ENCODE results near the gene RTEL1. TPM values are rescaled to one million over a fixed set of nuclear protein-coding genes. Genes with fewer than 3 reads are reported as not detected.

The RTEL1 gene
- total and polyA plus RNA-seq, 2 donors (not counting 1 experiment from before 2014, with no cell fraction given): 15.1 to 32.6 TPM

- no peak for TF ChIP-seq CTCF (IDR thresholded peaks at IDR 0.05)
- TF ChIP-seq EZH2 (IDR thresholded peaks at IDR 0.05; ENCODE audit: borderline replicate concordance, insufficient read depth, low read depth, low read length, poor library complexity, severe bottlenecking): no peak
- POLR2A ChIA-PET: no interaction called here
- ATAC-seq (ENCODE audit: low read depth): no peak
Measured at GRCh38 chr20:63693083-63693732, 35.1 kb downstream of the RTEL1 start.

More at GRCh38 chr20:63693083-63693732, 35.1 kb downstream of the RTEL1 start:
- Histone ChIP-seq H3K27me3 (replicated peaks in 1 of 4; ENCODE audit: control extremely low read depth in 1 of 4, control insufficient read depth in 3 of 4, insufficient read depth in 4 of 4, low read length in 3 of 4) (peaks cover 0 to 5% (median 0%) of the 10 kb centered on the region in 4 experiments), H3K9ac (ENCODE audit: low read length) (no peak overlapping the region), H3K36me3 (replicated peaks in 1 of 2; ENCODE audit: control extremely low read depth in 1 of 2, control insufficient read depth in 1 of 2, extremely low read depth in 1 of 2, insufficient read depth in 2 of 2, low read length in 1 of 2) (peaks cover 0 to 5% of the 10 kb centered on the region in 2 experiments), H4K20me1 (ENCODE audit: control insufficient read depth, insufficient read depth, low read length, poor library complexity, severe bottlenecking) (peaks cover 35% of the 10 kb centered on the region), H3K9me3 (ENCODE audit: control extremely low read depth in 1 of 3, control insufficient read depth in 2 of 3, insufficient read depth in 1 of 3, low read length in 2 of 3) (peaks cover 0 to 5% (median 0%) of the 10 kb centered on the region in 3 donors), H3K27ac (ENCODE audit: low read length in 2 of 2) (no peak overlapping the region), H3K79me2 (ENCODE audit: control insufficient read depth, insufficient read depth, low read length) (peaks cover 11% of the 10 kb centered on the region), H3K4me1 (ENCODE audit: control insufficient read depth in 2 of 2, insufficient read depth in 2 of 2, low read length in 2 of 2) (peaks cover 18% of the 10 kb centered on the region in 2 donors), H2AFZ (ENCODE audit: insufficient read depth, low read depth, low read length, poor library complexity, severe bottlenecking) (no peak overlapping the region), H3K4me3 (ENCODE audit: control extremely low read depth in 1 of 5, extremely low read depth in 1 of 5, insufficient read depth in 1 of 5, low read depth in 2 of 5, low read length in 4 of 5) (no peak overlapping the region), H3K4me2 (replicated peaks; ENCODE audit: low read depth, low read length, poor library complexity, severe bottlenecking) (no peak overlapping the region)
- Mint-ChIP-seq H3K9me3 (ENCODE audit: insufficient read depth) (no peaks in the 10 kb centered on the region), H3K4me1 (peaks cover 16% of the 10 kb centered on the region), H3K27ac (no peak overlapping the region), H3K27me3 (no peaks in the 10 kb centered on the region), H3K4me3 (no peak overlapping the region)
- WGBS (ENCODE audit: insufficient coverage): 94% methylated on average over 7 of the region's 10 CpGs
- CTCF ChIA-PET: no interaction called here
- intact Hi-C loops (cut with micrococcal nuclease): no loop called here
- peak; percentile 11 for DNase-seq
